CD4-positive, alpha-beta T cell treated with Interleukin-2 at 100 ng/mL for 4 hours (primary cell): Measurements from ENCODE around the gene RPS27L.

Experiments
- DNase-seq: peaks from one replicate; pipeline ENCODE4 v3.0.0-alpha.2; 2020; ENCODE audit warnings: low spot score

RPS27L gene

DNA sequence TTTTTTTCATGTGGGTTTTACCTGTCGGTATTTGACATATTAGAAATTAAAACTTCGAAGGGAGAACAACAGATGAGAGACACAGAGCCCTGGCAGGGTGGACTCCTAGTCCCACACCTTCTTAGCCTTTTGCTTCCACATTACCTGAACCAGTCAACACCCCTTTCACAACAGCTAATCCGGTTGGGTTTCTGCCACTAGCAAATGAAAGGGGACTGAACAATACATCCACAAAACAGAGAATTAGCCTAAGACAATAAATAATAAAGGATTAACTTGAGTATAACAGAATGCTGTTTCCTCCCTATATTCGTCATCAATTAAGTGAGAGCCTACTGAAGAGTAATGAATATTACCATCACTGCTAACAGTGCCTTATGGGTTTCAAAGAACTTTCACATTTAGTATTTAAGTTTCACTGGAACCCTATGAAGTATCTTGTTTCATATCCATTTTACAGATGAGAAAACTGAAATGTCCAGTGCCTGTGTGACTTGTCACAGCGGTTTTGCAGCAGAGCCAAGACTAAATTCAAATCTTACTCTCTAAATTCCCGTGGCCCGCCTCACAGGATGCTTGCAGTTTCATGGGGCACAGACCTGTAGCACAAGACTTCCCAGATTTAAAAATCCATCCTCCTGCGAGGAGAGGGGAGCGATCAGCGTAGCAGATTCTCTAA, 31.1 kb upstream of the RPS27L start:
- DNase-seq: no peak

DNA sequence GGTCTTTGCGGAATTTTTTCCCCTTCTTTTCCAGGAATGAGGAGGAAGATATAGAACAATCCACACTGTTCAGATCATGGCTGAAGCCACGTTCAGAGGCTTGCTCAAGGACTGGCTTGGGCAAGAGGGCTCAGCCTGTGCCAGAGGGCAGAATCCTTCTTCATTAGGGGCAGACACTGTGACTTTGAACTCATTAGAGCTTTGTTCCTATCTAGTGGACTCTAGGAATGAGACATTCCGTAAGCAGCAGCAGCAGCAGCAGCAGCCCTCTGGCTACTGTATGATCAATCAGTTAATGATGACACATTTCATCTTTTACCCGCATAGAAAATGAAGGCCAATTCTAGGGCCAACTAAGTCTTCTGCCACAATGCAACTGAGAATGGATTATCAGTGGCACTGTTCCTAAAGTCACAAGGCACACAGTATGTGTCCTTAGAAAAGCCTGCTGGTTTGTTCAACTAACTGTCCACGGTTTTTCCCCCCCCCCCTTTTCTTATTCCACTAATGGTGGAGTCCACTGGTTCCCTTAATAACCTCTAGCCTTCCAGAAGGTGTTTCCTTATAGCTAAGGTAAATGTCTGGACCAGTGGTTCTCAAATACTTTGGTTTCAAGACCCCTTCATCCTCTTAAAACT, 30.4 kb upstream of the RPS27L start:
- no peak for DNase-seq

DNA sequence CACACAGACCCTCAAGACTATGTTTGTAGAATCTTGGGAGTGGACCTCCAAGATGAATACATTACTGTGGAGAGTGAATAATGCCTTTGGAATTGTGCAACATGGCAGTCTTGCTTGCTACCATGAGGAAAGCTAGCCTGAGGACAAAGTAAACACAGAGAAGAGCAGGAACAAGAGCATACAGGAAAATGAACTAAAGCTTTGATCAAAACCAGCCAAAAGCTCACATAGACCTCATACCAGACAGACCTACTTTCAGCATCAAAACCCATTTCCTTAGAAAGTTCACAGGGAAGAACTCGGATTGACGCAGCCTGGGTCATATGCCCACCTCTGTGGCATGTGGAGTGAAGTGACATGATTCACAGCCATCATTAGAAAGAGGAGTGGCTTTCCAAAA, 28.8 kb upstream of the RPS27L start:
- DNase-seq: no peak

DNA sequence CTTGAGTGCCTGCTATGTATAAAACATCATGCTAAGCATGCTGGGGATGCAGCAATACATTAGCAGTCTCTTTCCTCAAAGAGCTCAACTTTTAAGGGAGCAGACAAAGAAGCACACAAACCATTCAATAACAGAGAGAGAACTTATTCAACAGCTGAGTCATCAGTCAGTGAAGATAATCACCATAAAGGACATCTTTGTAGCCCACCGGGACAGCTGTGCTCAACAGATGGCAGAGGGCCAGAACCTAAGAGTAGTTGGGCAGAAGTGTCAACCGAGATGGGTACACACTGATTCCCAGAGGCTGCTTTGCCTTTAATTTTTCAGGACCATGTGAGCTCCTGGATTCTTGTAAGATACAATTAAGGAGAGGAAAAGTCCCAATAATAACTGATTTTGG, 27.9 kb upstream of the RPS27L start:
- no peak for DNase-seq

DNA sequence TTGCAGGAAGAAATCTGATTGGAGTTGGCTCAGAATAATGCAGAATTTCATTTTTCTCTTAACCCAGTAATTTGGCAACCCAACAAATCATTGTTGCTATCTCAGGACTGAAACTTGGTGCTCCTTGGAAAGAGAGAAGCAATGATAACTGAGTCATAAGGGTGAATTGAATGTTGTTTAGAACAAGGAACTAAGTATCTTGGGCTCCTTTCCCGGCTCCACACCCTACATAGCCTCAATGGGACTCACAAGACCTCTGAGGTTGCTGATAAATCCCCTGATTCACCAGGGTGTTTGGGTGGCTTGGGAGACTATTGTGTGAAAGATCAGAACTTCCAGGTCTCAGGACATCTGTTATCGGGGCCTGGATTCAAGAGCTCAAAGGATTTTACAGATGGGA, 24.4 kb upstream of the RPS27L start:
- no peak for DNase-seq

DNA sequence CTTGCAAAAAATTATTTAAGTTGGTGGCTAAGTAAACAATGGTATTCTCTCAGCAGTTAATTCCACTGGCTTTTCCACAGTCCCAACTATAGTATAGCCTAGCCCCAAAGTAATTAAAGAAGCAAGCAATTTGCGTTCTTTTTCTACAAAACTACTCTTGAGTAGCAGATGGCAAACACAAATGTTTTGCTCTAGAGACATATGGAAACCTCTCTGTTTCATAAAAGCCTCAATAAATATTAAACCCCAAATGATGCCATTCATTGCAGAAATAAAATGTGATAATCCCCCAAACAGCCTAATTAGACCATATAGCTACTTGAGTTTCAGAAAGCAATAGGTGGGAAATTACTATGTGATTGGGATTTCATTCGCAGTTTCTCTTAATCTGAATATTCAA, 23.5 kb upstream of the RPS27L start:
- no peak for DNase-seq

DNA sequence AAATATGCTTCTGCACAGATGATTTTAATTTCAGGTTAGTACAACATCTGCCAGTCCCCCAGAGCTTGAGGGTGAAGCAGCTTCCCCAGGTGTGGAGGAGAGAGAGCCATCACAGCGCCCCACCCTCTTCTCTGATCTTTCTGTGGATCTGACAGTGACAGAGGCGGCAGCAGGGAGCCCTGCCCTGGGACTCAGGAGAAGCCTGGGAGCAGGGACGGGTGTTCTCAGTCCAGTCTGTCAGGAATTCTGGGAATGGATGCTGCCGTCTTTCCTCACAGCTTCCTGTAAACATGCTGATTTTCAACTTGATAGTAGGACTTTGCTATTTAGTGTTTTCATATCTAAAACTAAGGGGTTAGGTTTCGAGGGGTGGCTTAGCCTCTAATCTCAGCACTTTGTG, 20.8 kb upstream of the RPS27L start:
- no peak for DNase-seq

DNA sequence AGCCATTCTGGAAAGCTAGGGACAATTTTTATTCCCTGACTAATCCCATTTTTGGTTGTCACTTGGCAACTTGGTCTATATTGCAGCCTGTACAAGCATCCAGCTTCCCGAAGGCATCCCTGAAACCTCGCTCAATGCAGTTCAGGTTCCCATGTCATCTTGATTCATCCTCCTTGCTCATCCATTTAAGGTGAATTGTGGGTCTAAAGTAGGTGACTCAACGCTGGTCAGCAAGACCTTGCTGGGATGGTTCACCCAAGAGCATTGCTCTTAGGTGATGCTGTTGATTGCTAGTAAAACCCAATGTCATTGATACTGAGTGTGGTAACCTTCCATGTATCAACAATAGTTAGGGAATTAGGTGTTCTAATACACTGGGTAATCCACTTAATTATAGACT, 19.0 kb upstream of the RPS27L start:
- DNase-seq: no peak

DNA sequence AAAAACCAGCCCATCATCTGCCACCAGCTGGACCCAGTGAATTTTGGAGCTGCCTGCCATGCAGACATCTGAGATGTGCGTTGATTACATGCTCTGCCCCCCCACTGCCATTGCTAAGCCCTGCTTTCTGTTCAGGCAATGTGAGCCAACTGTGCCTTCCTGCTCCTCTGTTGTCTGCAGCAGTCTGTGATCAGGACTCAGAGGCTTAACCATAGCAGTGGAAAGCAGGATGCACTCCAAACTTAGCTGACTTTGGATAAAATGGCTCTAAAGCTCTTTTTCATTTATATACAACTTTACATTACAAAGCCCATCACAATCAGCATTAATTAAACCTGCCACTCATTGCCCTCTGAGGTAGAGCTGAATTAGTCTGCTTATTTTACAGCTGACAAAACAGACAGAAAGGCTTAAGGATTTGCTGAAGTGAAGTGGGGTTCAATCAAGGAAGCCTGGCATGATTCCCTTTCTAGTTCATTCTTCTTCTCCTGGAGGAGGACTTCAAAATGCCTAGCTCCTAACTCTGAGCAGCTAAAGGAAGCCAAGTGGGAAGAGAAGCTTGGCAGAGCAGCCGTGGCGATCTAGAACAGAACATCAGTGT, 15.7 kb upstream of the RPS27L start:
- DNase-seq: no peak

DNA sequence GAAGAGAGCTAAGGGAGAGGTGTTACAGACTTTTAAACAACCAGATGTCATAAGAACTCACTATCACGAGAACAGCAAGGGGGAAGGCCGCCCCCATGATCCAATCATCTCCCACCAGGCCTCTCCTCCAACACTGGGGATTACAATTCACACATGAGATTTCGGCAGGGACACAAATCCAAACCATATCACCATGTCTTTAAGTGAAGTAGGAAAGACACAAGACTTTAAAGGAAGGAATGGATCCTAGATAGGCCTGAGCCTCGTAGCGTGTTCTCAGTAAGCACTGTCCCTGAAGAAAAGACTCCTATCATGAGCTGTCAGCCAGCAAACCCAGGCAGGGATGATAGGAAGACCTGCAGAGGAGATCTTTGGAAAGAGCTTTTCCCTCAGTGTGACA, 15.1 kb upstream of the RPS27L start:
- DNase-seq: no peak

DNA sequence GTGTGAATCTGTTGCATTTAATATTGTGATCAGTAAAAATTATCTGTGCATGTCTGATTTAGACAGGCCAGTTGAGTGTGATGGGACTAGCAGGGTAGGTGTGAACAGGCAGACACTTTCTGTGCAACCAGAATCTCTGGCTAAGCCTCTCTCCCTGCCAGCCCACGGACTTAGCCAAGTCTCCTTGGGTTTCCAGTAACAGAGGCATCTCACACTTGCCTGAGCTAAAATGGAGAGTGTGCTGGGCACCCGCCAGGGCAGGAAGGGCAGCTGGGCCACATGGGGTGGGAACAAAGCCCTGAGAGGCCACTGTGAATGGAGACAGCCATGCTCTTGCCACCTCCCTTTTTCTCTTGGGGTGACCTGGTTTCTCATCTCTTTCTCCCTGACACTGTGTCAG, 12.5 kb upstream of the RPS27L start:
- DNase-seq: no peak

DNA sequence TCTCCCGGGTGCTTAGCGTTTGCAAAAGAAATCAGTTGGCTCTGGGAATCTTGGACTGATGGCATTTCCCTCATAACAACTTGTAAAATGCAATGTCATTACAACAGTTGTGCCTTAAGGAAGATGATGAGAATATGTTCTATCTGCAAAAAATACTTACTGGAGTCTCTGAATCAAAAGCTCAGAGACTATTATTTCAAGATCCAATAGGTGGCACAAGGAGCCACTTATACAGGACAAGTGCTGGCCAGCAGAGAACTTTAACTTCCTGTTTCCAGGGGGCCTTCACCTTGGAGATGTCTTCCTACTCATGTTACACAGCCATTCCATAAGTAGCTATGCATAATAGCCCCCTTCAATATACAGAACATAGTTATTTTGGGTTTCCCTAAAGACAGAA, 8.9 kb upstream of the RPS27L start:
- DNase-seq: peak; percentile 32

DNA sequence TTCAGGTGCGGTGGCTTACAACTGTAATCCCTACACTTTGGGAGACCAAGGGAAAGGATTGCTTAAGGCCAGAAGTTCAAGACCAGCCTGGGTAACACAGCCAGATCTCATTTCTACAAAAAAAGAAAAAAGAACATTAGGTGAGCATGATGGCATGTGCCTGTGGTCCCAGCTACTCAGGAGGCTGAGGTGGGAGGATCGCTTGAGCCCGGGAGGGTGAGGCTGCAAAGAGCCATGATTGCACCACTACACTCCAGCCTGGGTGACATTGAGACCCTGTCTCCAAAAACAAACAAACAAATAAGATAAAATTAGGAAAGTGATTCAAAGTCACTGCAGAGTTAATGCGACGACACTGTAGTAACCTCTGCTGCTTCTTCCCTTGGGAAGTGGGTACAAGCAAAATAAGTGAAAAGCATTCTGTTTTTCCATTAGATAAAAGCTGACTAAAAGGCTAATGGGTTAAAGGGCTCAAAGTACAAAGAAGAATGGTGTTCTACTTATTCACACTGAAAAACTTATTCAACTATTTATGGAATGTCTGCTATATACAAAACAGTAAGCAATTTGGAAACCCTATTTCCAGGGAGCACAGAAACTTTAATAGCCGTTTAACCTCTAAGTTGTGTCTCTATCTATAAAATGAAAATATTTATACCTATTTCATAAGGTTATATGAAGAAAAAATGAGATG, 8.0 kb upstream of the RPS27L start:
- no peak for DNase-seq

DNA sequence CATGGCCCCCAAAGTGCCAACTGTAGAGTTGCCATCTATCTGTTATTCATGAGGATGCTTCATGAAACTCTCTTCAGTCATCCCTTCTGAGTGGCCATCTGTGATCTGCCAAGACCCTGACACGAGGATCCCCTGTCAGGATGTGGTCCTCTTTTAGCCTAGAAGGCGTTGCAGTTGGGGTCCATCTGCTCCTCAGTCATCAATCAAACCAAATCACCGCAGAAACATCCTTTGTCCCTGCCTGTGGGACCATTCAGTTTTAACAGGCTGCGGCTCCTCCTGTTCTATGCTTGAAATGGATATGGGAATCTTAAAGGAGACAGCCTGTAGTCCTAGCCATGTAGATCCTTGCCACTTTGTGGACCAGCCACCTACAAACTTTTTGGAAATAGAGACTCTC, 5.9 kb upstream of the RPS27L start:
- DNase-seq: no peak

DNA sequence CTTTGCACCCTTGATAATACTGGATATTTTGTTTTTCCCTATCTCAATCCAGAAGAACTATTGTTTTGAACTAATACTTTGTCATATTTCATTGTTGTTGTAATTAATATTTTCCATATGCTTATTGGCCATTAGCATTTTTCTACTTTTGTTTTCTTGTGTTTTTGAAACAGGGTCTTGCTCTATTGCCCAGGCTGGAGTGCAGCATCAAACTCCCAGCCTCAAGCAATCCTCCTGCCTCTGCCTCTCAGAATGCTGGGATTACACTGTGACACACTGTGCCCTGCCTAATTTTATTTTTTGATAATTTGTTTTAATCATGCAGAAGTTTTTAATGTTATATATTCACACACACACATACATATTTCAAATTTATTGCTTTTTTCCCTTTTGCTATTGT, 3.4 kb upstream of the RPS27L start:
- no peak for DNase-seq

DNA sequence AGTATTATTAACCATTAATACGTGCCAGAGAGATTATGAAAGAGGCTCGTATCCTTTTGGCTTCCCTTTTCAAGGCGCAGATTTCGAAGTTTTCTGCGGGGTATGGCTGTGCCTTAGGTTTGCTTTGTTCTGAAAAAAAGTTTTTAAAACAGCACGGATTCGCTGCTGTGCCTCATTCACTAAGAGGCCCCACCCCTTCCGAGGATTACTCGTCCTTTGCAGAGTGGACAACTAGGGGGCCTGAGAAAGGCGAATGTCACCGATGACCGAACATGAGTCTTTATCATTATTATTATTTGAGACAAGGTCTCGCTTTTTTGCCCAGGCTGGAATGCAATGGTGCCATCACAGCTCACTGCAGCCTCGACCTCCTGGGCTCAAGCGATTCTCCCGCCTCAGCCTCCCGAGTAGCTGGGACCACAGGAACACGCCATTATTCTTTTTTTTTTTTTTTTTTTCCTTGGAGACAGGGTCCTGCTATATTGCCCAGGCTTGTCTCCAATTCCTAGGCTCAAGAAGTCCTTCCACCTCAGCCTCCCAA, 684 bp upstream of the RPS27L start:
- peak; percentile 34 for DNase-seq

DNA sequence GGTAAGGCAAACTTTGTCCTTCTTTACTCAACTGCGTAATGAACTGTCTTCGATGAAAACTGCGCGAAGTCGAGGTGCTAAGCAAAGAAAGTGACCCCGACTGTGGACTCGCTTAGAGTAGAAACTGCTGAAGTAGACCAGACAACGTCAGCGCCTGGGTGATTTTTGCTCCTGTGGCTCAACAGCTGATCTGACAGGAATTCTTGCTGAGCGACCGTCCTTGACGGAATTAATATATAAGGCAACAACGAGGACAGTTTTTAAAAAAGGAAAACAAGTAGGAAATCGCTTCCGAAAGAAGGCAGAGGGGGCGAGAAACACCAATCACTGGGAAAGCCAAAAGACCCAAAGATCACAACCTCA, 541 bp downstream of the RPS27L start:
- DNase-seq: peak; percentile 16

DNA sequence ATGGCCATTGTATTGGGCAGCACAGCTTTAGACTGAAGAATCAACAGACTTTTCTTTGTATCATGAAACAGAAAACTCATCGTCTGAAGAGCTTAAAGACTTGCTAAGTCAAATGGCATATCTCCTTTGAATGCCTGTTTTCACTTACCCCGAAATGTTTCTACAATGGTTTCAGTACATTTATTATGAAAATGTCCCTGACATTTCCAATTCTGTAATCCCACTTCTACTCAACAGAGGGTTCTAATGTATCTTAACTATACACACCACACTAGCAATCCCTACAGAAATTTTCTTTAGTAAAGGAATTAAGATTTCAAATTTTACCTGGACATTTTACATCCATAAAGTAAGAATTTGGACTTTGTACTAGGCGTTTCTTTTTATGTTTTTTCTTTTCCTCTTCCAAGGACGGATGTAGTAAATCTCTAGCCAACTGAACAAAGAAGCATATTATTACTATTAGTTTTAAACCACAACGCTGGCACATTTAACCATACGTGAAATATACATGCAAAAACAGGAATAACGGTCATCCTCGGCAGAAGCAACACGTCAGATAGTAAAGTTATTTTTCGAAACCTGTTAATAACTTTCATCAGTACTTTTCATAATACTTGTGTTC, 1.1 kb downstream of the RPS27L start:
- no peak for DNase-seq

DNA sequence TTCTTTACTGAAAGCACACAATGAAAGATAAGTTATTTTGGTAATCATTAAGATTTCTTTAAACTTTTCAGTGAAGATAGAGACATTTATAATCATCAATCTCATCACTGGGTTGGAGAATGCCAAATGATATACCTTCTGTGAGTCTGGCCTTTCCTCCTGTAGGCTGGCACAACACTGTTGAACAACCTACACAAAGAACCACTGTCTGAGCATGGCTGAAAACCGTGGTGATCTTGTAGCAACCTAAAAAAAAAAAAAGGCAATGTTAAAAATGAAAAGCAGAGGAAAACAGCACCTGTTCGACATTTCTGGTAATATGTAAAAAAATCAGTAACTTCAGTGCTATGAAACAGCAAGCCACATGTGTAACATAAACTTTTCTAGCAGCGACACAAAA, 1.8 kb downstream of the RPS27L start:
- no peak for DNase-seq

DNA sequence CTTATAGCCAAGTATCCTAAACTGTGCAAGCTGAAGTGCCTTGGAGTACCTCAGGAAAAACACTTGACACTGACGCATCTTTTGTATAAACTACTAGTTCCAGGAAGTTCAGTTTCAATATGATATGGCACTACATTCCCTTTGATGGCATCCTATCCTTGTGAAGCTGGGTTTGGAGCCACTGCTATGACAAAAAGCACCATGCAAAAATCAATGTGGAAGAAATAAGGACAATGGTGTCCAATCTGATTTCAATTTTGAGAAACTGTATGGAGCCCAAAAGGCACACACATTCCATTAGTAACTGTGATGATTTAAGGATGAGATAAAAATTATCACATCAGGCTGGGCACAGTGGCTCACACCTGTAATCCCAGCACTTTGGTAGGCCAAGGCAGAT, 5.6 kb downstream of the RPS27L start:
- DNase-seq: no peak

DNA sequence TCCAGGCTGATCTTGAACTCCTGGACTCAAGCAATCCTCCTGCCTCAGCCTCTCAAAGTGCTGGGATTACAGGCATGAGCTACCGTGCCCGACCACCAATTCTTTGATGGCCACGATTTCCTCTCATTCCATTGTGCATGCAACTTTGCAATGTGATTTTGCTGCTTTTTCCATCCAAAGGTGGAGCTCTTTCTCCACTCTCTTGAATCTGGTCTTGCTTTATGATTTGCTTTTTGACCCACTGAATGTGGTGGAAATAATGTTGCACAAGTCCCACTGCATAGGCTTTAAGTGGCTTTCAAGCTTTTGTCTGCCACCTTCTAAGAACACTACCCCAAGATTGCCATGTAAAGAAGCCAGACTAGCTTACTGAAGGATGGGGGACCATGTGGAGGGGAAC, 10.6 kb downstream of the RPS27L start:
- no peak for DNase-seq

DNA sequence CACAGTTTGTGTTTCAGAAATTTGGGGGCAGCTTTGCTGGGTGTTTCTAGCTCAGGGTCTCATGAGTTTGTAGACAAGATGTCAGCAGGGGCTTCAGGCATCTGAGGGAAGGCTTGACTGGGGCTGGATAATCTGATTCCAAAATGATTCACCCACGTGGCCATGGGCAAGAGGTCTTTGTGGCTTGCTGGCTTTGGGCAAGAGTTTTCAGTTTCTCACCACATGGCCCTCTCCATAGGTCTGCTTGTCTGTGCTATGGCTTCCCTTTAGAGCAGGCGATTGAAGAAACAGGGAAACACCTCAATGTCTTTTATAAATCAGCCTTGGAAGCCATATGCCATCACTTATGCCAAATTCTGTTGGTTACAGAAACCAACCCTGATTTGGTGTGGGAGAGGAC, 11.9 kb downstream of the RPS27L start:
- DNase-seq: no peak

DNA sequence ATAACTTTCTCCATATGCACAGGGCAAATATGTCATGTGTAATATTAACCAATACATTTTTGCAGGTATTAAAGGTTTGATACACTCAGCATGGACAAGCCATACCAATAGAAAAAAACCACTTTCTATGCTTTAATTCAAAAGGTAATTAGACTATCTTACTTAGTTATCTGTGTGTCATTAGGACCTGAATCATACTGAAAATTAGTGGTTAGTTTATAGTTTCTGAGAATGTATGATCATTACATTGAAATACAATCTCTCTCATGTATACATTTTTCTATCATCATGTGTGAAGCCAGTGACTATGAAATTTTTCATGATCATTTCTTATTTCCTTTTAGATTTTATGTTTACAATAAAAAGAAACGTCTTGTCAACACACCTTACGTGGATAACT, 16.3 kb downstream of the RPS27L start:
- no peak for DNase-seq
